Putamen (tissue), 1 donor: ENCODE results near the gene CDK19.

Experiments used
- DNase-seq: peaks from one replicate; pipeline ENCODE4 v3.0.0-alpha.2; 2016; ENCODE audit warnings: low spot score

The CDK19 gene

DNA sequence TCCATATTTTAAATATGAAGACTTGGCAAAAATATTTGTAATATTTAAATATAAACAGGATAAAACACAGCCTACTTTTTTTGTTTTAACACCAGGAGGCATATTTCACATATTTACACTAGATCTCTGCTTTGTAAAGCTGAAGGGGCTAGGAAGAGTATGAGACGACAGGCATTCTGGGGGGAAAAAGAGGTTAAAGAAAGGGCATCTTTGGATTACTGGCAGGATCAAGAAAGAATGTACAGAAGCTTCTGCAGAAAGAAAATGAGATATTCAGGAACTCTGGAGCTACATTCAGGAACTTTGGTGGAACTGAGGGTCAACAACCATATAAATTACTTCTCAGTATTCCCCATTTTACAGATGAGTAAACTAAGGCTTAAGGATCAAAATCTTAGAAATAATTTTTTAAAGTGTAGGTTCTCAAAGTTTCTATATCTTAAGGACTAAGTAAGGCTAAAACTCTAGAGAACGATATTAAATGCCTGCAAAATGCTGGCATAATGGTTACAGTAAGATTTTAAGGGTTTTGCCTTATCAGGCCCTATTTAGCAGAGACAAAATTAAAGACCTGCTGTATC, 156.5 kb downstream of the CDK19 start:
- no peak for DNase-seq

DNA sequence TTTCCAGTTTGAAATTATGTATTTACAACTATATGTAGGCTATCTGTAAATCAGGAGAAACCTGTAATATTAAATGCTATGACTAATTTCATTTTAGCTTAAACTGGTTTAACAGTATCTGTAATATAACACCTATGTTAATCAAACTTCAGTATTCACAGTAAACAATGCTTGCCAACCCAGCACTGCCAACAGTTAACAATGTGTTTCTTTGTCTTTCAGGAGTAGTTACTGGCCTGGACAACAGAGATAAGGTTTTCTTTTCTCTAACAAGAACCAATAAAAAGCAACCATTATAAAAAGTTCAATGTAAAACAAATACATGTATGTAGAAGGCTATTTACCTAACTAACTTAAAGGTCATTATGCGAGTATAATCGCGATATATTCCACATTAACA, 158.8 kb downstream of the CDK19 start:
- peak; percentile 59 for DNase-seq

DNA sequence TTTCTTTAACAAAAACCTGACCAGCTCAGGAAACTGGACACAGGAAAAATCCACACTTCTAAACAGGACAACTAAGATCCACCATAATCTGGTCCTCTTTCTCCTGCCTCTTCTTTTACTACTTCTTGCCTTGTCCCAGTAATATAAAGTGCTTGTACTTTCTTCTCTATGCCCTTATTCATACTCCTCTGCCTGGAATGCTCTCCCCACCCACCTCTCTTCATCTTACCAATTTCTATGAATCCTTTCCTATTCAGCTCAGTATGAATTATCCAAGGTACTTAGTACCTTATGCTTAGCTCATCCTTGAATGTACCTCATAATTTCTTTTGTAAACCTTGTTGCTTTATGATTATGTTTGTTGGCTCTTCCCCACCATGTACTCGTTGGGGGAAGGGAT, 159.4 kb downstream of the CDK19 start:
- DNase-seq, result no peak

DNA sequence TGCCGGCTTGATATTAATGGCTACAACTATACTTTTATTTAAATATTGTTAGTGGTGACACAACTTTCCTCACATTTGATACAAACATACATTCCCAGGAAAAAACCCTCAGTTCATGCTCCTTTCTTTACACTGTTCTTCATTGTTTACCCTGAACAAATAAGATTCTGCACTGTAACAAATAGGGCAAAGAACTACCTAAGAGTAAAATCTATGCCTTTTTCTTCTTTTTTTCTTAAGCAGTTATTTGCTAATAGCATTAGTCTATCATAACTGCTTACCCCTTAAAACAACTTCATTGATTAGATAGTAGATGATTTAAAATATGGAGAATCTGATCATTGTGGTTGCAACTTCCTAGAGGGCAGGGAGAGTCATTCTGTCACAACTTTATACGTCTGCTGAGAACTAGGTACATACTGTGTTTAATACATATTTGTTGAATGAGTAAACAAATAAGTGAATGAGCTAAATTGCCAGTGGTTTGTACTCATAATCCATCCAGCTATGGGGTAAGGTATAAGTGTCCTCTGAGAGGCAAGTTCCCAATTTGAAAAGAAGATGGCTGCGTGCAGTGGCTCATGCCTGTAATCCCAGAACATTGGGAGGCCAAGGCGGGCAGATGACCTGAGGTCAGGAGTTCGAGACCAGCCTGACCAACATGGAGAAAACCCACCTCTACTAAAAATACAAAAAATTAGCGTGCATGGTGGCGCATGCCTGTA, 161.0 kb downstream of the CDK19 start:
- no peak for DNase-seq

DNA sequence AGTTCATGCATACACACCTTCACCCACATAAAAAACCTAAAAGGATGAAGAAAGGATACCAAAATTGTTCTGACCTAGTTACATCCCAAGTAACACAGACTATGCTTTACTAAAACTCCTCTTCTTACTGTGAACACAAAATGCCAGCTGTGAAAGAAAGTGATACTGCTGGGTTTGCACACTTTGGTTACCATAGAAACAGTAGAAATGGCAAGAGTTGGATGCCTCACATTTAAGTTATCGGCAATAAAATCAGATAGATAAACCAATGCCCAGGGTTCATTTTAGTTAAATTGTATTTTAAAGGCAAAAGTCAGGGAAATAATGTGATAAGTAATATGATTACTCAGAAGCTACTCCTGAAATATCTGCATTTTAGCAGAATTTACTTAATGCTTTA, 161.9 kb downstream of the CDK19 start:
- no peak for DNase-seq

DNA sequence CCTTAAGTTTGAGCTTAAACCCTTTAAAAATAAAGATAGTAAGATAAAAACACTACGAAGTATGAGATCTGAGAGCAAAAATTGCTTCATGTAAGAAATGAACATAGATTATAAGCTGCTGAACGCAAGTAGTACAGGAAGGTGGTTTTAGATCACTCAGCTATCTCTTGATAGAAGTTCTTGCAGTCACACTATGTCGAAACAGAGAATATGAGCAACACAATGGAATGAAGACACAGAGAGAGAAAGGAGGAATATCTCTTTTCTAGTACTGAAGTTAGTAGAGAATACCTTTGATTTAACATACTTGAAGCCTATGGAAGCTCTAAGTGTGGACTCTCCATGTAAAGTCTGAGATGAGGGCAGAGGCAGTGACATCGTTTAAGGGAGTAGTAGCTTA, 162.7 kb downstream of the CDK19 start:
- DNase-seq, result no peak

DNA sequence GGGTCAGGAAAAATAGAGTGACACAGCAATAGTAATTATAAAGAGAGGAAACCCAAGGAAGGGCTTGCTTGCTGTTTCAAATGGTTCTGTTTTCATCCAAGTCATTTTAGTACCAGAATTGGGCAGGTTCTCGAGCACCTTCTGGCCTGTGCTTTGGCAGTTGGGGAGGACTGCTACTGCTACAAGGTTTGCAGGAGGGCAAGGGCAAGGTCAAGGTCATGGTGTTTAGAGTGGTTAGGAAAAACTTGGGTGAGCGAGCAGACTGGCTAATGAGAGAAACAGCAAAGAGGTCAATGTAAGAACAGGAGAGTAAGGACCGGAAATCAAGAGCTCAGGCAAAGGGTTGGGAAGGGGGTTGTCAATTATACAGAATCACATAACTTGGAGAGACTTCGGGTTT, 164.5 kb downstream of the CDK19 start:
- no peak for DNase-seq

DNA sequence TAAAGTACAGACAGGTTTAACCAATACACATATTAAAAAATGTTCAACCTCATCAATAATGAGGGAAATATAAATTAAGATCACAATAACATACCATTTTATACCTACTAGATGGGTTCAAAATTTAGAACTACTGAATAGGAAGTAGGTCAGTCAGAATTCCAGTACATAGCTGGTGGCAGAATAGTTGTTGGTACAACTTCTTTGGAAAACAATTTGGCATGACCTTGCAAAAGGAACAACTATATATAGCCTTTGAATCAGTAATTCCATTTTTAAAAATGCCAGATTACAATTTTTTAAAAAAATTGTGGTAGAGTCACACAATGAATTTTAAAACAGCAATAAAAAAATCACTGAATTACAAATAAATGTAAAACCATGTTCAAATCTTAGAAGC, 165.6 kb downstream of the CDK19 start:
- no peak for DNase-seq

DNA sequence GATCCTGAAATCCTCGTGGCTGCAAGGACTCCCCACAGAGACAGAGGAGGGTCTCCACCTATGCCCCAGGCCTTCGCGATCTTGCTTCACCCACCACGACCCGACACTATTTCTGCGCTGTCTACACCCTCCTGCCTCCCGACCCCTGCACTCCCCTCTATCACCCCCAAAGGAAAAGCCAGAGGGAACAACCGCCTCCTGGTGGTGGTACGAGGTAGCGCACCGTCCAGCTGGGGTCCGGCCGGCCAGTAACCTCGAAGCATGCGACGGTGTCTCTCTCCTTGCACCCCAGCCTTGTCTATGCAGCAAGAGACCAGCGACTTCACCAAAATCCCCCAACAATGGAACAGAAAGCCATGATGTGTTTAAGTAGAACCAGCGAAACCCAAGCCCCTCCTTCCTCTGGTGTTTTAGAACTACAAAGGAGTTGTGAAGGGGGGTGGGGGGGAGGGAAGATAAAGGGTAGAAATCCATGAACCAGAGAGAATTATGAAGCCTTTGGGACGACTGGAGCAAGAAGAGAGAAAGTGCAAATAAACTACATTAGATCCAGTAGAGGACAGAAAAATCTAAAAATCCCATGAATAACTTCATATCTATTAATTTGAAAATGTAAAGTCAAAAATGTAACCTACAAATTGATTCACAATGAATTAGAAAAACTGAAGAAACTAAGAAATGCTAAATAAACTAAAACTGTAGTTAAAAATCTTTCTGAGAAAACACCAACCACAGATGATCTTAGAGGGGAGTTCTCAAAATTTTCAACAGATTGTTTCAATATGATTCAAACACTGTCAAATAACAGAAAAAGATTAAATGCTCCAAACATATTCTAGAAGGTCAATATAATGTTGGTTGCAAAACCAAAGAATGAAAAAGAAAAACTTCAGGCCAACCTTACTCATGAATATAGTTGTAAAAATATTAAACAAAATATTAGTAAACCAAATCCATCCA, 168.0 kb downstream of the CDK19 start:
- DNase-seq, result no peak

DNA sequence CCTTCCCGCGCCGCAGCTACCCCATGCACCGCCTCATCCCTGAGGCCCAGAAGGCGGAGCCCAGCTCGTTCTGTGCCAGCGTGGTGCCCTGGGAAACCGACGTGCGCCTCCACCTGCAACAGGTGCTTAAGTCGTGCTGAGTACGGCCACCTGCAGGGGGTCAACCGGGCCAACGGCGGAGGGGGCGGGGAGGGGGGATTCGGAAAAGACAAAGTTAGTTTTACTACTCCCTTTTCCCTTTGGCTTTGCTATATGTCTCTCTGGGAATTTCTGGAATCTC, 168.9 kb downstream of the CDK19 start:
- no peak for DNase-seq

DNA sequence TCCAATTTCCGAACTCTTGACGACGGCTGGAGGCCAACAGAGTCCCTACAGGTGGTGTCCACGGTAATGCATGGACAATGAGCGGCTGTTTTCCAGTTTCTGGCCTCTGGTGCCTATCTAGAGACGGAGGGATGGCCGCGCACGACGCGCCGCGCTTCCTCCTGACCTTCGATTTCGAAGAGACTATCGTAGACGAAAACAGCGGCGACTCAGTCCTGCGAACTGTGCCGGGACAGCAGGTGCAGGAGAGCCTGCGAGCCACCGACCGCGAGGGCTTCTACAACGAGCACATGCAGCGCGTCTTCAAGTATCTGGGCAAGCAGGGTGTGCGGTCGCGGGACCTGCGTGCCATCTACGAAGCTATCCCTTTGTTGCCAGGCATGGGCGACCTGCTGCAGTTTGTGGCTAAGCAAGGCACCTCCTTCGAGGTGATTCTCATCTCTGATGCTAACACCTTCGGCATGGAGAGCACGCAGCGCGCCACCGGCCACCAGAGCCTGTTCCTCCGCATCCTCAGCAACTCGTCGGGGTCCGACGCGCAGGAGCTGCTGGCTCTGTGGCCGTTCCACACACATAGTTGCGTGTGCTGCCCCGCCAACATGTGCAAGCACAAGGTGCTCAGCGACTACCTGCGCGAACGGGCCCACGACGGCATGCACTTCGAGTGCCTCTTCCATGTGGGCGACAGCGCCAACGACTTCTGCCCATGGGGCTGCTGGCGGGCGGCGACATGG, 169.4 kb downstream of the CDK19 start:
- no peak for DNase-seq

DNA sequence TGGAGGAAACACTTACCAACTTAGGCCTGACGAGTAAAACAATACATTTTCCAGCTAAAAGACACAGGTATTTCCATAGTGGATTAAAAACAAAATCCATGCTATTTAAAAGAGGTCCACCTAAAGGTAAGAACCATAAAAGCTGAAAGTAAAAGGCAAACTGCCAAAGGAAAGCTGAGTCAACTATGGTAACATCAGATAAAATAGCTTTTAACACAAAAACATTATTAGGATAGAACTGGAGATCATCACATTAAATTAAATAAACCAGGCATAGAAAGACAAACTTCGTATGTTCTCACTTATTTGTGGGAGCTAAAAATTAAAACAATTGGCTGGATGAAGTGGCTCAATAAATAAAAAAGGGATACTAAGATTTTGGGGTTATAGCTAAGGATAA, 172.1 kb downstream of the CDK19 start:
- DNase-seq, result no peak

DNA sequence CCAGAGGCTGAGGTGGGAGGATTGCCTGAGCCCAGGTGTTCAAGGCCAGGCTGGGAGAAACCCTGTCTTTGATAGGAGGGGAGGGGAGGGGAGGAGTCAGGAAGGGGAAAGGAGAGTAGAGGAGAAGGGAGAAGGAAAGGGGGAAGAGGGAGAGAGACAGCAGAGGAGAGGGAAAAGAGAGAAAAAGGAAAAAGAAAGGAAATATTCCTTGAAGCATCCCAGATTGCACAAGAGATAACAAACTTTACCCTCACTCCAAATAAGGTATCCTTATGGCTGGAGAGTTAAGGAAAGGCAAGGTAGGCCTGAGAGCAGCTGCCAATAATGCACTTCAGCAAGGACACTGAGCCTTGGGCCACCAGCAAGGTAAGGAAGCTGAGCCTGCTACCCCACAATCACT, 172.6 kb downstream of the CDK19 start:
- no peak for DNase-seq

DNA sequence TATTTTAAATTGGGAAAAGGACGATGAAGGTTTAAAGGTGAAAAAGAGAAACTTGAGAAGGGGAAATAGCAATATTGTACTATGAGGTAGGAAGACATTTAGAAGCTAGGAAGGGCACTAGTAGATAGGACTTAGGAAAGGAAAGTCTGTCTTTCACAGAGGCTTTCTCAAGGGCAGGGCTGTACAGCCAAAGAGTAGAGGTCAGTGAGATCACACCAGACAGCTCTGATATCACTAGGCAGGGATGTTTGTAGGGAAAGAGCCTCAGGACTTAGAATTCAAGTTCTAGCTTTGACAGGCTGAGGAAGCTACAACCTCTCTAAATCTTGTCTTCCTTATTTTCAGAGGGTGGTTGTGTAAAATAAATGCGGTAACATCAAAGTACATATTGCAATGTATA, 178.5 kb downstream of the CDK19 start:
- DNase-seq, result no peak

DNA sequence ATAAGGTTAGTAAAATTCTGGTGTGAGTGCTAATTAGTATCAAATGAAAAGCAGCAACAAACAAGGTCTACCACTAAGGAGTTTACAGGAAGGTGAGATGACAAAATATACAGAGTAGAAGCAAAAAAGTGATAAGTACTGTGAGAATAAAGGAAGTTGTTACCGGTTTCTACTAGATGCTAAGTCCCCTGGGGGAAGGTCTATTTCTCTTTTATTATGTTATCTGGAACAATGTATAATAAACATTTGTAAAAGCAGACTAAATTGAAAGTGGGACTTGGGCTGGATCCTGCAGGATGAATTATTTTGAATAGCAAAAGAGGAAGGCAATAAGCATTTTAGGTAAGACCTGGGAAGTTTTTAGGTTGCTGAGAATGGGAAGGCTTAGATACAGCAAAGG, 180.2 kb downstream of the CDK19 start:
- no peak for DNase-seq

DNA sequence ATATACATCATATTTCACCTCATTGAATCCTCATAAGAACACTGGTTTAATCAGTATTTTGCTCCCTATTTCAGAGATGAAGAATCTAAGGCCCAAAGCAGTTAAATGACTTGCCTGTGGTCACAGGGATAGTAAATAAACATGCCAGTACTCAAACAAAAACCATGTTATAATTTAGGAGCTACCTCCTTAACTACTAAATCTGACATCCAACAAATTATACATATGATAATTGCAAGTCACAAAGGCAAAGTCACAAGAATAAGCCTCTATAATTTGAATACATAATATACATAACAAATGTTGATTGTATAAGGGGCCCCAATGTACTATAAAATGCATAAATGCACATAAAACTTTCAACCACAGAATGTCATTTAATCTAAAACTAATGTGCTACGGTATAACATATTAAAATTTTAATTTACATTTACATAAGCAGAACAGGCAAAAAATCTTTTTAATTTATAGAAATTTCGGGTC, 181.5 kb downstream of the CDK19 start:
- no peak for DNase-seq

DNA sequence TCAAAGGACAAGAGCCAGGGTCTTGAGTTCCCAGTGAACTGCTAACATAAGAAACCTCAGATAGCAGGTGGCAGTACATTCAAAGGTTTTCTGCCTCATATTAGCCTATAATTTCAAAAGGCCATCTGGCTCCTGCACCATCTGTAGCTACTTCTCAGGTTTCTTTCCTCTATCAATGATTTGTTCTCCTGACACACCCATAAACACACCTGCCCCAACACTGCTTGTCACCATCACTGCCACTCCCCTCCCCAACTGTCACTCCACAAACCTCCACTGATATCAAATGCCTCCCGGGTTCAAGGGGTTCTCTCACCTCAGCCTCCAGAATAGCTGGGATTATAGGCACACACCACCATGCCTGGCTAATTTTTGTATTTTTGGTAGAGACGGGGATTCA, 186.1 kb downstream of the CDK19 start:
- no peak for DNase-seq

DNA sequence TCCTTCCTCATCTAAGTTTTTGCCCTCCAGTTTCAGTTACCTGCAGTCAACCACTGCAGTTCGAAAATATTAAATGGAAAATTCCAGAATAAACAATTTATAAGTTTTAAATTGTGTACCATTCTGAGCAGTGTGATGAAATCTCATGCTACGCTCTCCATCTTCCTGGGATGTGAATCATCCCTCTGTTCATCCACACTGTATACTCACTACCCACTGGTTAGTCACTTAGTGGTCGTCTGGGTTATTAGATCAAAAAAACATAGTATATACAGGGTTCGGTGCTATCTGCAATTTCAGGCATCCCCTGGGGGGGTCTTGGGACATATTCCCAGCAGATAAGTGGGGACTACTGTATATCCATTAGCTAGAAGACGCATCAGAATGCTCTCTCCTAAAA, 186.9 kb downstream of the CDK19 start:
- DNase-seq, result no peak

DNA sequence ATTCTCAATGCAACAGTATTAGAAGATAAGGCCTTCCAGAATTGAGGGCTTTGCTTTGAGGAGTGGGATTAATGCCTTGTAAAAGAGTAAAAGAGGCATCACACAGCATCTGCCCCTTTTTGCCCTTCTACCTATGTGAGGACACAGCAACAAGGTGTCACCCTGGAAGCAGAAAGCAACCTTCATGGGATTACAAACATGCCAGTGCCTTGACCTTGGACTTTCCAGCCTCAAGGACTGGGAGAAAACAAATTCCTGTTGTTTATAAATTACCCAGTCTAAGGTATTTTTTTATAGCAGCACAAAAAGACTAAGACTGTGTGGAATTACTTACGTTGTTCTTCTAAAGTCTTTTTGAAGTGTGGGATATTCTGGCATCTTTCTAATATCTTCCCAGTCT, 188.8 kb downstream of the CDK19 start:
- no peak for DNase-seq

DNA sequence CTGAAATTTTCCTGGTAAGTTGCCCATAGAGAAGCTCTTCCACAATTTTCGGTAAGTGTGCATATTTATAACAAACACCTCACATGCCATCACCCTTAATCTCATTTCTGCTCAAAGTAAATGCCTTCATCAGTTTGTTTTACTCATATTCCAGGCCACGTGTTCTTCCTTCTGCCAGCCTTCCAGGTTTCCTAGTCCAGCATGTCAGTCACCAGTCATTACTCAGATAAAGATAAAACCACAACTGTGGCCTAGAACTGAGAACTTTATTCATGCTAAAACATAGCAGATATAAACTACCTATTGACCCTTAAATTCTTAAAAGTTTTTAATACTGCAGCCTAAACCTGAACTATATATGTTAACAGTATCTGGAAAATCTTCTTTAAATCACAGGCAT, 189.4 kb downstream of the CDK19 start:
- no peak for DNase-seq

DNA sequence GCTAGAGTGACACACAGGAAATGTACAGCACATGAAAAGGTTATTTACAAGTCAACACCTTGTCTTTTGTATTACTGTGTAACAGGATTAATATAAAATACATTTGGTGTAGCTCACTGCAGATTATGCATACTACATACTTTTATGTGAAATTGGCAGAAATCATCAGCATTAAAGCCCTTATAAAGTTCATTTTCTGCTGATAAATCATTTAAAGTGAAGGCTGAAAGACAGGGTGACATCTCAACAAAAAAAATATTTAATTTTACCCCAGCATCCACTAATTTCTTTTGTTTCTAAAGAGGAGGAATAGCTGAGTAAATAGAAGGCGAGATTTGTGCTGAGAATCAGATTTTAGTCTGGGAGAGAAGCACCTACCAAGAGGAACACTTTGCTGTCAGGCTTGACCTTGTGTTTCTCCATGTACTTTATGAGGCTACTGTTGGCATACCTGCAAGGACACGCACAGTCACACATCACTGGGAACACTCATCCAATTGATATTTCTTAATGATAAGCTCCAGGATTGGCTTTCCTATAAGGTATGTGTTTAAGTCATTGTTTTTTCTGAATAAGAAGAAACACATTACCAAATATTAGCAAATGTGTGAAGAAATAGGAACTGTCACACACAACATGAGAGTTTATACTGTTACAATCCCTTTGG, 192.2 kb downstream of the CDK19 start:
- no peak for DNase-seq

DNA sequence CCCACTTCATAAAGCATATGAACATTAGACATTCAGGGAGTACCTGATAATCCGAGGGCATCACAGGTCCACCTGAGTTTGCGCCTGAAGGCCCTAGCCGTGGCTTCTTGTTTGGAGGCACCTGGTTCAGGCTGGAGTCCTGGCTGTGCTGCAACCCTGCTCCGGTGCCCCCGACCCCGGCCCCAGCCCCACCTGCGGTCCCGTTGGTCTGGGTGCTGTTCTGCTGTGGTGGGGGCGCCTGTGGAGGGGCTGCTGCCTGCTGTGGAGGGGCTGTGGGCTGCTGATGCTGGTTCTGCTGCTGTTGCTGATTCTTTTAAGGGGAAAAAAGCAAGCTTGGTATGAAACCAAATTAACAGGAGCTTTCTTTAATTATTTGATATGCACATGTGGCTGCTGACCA, 194.2 kb downstream of the CDK19 start:
- no peak for DNase-seq
